ENCODE measurements around the gene EYS.
"Not testable (repeated sequence)": the region's sequence is repeated elsewhere in the genome, so short reads cannot be mapped to it uniquely, and the experiment has no call there.

The EYS gene

GRCh38 chr6:64041373-64041772, 1665.7 kb downstream of the EYS start:
- DNase-seq (ENCODE audit: low read depth): no peak

GRCh38 chr6:64040113-64040512, 1666.9 kb downstream of the EYS start:
- no peak for DNase-seq (ENCODE audit: low read depth)

- DNase-seq (ENCODE audit: low read depth): no peak
Observed at GRCh38 chr6:64037427-64037826, 1669.6 kb downstream of the EYS start.

GRCh38 chr6:64034910-64035655, 1671.9 kb downstream of the EYS start:
- DNase-seq (ENCODE audit: low read depth): no peak

GRCh38 chr6:64034291-64034690, 1672.7 kb downstream of the EYS start:
- no peak for DNase-seq (ENCODE audit: low read depth)

GRCh38 chr6:64030950-64031618, 1675.9 kb downstream of the EYS start:
- not testable (repeated sequence) for DNase-seq (ENCODE audit: low read depth)

GRCh38 chr6:64023693-64024092, 1683.3 kb downstream of the EYS start:
- no peak for DNase-seq (ENCODE audit: low read depth)

GRCh38 chr6:64014595-64014994, 1692.4 kb downstream of the EYS start:
- DNase-seq (ENCODE audit: low read depth): no peak

GRCh38 chr6:64013011-64013410, 1694.0 kb downstream of the EYS start:
- no peak for DNase-seq (ENCODE audit: low read depth)

- no peak for DNase-seq (ENCODE audit: low read depth)
Observed at GRCh38 chr6:64012351-64013001, 1694.5 kb downstream of the EYS start.

- DNase-seq (ENCODE audit: low read depth): no peak
Observed at GRCh38 chr6:64010666-64011065, 1696.4 kb downstream of the EYS start.

- DNase-seq (ENCODE audit: low read depth): no peak
Observed at GRCh38 chr6:64010010-64010409, 1697.0 kb downstream of the EYS start.

- DNase-seq (ENCODE audit: low read depth): no peak
Observed at GRCh38 chr6:64006246-64006645, 1700.8 kb downstream of the EYS start.

GRCh38 chr6:64000818-64001491, 1706.1 kb downstream of the EYS start:
- DNase-seq (ENCODE audit: low read depth): no peak

- DNase-seq (ENCODE audit: low read depth): no peak
Observed at GRCh38 chr6:63999613-64000012, 1707.4 kb downstream of the EYS start.

GRCh38 chr6:63998991-63999390, 1708.0 kb downstream of the EYS start:
- no peak for DNase-seq (ENCODE audit: low read depth)

- DNase-seq (ENCODE audit: low read depth): no peak
Observed at GRCh38 chr6:63997734-63998133, 1709.3 kb downstream of the EYS start.

- no peak for DNase-seq (ENCODE audit: low read depth)
Observed at GRCh38 chr6:63997221-63997620, 1709.8 kb downstream of the EYS start.

- DNase-seq (ENCODE audit: low read depth): no peak
Observed at GRCh38 chr6:63985223-63985622, 1721.8 kb downstream of the EYS start.

GRCh38 chr6:63975699-63976098, 1731.3 kb downstream of the EYS start:
- no peak for DNase-seq (ENCODE audit: low read depth)

GRCh38 chr6:63968650-63969049, 1738.4 kb downstream of the EYS start:
- DNase-seq (ENCODE audit: low read depth): no peak

GRCh38 chr6:63964366-63964765, 1742.7 kb downstream of the EYS start:
- DNase-seq (ENCODE audit: low read depth): no peak
